T-helper 2 cell (primary cell): ENCODE results near the gene FKBP8.

ENCODE experiments used
- DNase-seq, 5 experiments: peaks; one replicate each; pipeline versions ENCODE4 v3.0.0 to v3.0.0-alpha.2; 2012 to 2022

FKBP8 gene

DNA sequence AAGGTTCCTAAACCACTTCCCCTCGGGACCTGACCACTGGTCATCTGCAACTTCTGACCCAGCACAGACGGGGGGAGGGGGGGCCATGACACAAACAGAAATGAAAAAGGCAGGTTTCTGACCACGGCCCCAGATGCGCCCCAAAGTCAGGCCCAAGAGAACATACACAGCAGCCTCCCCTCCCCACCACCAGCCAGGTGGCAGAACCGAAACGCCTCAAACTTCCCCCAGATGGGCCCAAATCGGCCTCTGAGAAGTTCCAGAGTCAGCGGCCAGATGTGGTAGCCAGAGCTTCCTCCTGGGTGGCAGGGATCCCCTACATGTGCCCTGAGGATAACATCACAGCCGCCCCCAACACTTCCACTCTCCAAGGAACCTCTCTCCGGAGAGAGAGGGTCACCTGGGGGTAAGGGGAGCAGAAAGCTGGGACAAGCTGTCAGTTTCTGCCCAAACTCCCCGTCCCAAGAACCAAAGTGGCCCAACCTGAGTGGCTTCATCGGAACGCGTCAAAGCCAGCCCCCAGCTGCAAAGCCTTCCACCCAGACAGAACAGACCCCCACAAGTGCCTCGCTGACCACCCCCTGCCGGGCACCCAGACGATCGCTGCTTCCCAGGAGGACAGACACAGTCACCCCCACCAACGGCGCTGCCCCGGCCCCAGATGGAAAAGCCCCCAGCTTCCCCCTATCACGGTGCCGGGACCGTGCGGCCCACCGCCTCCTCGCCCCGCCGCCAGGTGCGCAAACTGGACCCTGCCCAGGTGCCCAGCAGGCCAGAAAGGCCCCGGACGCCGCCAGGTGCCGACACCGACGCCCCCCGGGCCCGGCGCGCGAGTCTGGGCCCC, 22.3 kb downstream of the FKBP8 start:
- DNase-seq, result no peak

DNA sequence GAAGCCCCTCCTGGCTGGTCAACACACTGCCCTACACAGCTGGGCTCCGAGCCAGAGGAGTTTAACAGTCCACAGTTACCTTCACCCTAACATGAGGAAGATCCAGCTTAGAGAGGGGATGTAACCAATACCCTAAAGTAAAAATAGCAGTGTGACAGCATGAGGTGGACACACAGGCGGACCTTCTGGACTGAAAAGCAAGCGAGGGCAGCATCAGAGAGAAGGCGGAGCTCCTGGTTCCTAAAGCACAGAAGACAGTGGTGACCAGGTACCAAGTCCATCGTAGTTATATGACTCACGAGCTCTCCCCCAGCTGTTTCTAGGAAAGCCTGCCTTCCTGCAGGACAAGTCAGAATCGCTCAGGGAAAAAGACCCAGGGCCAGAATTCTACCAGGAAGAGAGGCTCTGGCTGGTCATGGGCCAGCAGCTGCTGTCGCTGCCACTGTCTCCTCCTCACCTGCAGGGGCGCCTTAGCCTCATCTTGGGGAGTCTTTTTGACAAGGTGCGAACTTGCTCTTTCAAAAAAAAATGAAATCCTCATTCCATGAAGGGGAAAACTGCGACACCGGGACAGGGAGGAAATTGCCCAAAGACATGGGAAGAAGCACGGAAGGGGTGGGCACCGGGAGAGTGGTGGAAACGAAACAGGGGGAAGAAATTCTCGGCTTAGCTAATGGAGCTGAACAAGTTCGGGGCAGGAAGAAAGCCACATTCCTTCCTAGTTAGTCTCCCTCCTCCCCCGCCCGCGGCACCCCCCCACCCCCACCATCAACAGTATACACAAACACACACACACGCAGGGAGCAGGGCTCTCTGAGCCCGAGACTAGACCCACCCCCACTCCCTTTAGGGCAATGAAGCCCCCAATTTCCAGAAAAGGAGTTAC, 23.2 kb downstream of the FKBP8 start:
- DNase-seq, result peak in 2 of 5 experiments; percentile 52 to 78

DNA sequence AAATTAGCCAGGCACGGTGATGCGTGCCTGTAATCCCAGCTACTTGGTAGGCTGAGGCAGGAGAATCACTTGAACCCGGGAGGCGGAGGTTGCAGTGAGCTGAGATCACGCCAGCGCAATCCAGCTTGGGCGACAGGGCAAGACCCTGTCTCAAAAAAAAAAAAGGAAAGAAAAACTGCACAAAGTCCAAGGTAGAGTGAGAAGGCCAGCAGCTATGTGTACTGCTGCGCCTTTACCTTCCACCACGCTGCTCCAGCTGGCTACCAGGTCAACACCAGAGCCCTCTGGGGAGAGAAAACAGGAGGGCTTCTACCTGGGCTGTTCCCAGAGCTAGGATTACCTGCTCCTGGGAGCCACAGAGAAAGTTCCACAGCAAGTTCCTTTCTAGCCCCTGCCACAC, 24.7 kb downstream of the FKBP8 start:
- DNase-seq, result no peak

DNA sequence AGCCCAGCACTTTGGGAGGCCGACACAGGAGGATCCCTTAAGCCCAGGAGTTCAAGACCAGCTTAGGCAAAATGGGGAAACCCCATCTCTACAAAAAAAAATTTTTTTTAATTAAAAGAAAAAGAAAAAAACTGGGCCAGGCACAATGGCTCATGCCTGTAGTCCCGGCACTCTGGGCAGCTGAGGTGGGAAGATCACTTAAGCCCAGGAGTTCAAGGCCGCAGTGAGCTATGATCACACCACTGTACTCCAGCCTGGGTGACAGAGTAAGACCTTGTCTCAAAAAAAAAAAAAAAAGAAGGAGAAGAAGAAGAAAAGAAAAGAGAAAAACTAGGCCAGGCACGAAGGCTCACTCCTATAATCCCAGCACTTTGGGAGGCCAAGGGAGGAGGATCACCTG, 25.8 kb downstream of the FKBP8 start:
- DNase-seq, result no peak

DNA sequence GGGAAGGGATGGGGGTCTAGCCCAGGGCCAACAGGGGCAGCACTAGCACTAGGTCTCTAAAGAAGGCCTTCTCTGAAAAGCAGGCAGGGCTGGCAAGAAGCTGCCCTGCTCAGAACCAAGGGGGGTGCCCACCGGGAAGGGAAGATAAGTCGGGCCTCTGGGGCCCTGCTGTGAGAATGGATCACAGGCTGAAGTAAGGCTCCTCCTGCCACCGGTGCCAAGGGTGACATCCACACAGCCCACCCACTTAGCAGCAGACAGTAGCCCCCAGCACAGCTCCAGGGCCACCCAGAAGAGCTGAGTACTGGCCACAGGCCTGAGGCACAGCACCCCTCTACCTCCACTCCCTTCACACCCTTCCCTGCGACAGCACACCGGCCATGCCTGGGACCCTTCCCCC, 27.4 kb downstream of the FKBP8 start:
- DNase-seq, result no peak

DNA sequence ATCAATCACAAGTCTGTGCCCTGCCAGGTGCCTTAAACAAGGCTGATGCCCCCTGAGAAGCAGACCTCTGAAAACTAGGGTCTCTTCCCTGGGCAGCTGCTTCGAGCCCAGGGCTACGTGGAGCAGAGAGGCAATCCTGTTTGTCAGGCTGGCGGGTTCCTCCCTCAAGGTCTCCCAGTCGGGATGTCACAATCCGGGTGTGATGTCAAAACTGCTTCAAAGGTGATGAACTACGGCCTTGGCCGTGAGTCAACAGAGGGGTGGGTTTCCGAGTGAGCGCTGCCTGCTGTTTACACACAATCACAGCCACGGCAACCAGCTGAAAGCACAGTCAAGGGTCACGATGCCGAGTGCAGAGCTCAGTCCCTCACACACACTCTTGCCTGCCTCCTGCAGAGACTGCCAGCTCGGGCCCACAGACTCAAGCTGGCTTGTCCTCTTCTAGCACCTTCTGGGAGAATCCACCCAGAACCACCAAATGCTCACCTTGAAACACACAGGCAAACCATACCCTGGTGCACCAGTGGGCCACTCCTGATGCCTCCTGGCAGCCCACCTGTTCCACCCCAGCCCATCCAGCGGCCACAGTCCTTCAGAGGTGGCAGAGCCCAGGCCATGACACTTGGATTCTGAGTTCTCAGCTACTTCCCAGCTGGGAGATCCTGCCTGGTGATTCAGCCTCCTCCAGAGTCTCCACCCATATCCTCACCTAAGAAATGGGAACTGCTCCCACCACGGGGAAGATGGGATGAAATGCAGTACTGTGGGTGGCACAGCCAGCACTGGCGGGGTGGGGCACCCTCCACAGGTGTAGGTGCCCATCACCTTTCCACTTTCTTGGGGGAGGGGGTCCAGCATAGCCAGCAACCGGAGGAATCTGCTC, 28.3 kb downstream of the FKBP8 start:
- peak in 1 of 5 experiments; percentile 75 for DNase-seq

DNA sequence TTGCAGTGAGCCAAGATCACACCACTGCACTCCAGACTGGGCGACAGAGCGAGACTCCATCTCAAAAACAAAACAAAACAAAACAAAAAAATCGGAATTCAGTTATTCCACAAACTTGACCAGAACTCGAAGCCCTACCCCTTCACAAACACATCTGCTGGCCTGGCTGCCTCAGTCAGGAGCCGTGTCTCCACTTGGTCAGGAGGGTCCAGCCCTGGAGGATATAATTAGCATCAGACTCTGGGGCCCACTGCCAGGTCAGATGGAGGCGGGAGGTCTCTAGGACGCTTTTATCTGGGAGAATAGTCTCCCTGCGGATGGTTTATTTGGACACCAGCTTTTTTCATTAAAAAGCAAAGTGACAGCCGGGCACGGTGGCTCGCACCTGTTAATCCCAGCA, 29.5 kb downstream of the FKBP8 start:
- no peak for DNase-seq

DNA sequence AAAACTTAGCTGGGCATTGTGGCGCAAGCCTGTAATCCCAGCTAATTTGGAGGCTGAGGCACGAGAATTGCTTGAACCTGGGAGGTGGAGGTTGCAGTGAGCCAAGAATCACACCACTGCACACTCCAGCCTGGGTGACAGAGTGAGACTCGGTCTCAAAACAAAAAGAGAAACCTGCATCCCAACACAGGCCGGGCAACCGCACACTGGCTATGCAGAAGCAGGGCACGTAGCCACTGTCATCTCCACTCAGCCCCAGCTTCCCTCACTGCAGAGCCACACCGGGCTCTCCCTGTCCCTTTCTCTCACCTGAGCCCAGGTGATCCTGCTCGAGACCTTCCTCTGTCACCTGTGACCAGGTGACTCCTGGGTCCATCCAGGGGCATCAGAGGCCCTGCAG, 33.2 kb downstream of the FKBP8 start:
- no peak for DNase-seq

DNA sequence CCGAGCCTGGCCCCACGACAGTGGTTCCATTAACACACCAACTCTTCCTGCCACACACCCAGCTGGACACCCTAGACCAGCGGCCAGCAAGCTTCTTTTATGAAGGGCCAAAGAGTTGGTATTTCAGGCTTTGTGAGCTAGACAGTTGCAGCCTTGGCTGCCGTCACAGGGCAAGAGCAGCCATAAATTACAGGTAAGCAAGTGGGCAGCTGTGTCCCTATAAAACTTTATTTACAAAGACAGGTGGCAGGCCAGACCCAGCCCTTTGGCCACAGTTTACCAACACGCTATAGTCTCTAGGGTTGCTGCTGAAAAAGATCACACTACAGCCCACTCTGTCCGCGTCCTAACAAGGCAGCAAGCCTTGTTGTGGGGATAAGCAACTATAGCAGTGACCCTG, 34.8 kb downstream of the FKBP8 start:
- DNase-seq, result no peak

DNA sequence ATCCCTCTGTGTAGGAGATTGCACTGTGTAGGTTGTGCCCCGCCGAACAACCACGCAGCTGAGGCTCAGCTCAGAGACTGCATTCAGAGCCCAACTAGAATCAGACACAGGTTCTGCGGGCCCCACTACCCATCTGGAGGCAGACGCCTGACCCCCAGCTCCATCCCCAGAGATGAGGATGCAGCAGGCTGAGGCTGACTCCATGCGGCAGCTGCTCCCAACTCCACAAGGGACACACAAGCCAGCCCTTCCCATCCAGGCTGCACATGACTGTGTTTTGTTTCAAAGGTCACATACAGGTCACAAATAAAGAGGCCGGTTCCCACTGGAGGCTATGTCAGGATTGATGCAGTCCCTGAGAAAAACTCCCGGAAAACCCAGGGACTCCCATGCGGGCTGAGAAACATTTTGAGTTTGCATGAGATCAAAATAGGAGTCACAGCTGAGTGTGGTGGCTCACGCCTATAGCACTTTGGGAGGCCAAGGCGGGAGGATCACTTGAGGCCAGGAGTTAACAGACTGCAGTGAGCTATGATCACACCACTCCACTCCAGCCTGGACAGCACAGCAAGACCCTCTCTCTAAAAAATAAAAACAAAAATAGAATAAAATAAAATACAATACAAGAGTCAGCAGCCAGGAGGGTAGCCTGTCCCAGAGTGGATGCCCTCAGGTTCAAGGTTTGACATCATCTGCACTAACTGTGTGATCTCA, 35.5 kb downstream of the FKBP8 start:
- no peak for DNase-seq

DNA sequence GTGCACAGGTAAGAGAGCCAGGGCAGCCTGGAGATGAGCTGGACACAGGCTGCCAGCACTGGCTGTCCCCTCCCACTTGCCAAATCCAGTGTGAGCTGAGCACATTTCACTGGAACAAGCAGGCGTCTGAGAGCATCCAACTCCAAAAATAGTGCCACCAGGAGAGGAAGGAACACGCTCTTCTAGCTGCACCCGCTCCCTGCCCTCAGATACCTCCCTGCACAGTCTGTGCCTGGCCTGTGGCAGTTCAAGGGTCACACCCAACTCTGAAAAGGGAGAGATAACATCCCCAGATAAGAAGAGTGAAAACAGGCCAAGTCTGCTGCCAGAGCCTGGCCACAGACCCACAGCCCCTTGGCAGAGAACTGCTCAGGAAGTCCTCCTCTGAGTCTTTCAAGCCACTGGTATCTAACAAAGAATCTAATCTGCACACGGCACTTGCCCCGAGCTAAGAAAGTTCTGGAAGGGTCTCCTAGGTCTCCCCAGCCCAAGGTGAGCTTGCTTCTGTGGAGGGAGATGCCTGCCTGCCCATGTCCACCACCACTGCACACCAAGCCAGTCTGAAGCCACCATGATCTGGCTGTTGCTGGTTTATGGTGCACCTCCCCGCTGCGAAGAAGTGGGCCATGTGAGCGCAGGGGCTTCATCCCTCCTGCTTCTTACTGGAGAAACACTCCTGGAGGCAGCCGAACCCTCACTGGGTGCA, 36.2 kb downstream of the FKBP8 start:
- DNase-seq, result peak in 2 of 5 experiments; percentile 68 to 93

DNA sequence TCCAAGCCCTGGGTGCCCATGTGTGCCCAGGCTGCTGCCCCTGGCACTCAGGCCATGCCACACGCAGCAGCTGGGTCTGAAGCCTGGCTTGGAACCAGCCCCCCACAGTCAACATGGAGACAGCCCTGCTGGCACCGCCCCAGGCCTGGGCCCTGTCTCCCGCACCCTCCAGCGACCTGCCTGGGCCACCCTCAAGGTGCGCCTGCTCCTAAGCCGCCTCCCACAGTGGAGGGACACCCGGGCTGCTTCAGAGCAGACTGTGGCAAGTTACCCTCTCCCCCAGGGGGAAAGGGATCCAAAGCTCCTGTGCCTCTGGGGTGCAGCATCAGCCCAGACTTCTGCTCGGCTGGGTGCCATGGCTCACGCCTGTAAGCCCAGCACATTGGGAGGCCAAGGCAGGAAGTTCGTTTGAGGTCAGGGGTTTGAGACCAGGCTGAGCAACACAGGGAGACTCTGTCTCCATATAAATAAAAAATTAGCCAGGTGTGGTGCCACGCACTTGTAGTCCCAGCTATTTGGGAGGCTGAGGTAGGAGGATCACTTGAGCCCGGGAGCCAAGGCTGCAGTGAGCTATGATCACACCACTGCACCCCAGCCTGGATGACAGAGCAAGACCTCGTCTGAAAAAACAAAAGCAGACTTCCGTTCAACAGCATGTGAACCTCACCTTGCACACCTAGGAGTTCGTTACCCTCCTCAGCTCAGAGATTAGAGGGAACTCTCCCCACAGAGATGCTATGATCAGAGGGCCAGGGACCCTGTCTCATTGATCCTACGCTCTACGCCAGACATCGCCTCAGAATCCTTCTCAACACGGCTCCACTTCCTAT, 37.1 kb downstream of the FKBP8 start:
- peak in 2 of 5 experiments; percentile 56 to 63 for DNase-seq

DNA sequence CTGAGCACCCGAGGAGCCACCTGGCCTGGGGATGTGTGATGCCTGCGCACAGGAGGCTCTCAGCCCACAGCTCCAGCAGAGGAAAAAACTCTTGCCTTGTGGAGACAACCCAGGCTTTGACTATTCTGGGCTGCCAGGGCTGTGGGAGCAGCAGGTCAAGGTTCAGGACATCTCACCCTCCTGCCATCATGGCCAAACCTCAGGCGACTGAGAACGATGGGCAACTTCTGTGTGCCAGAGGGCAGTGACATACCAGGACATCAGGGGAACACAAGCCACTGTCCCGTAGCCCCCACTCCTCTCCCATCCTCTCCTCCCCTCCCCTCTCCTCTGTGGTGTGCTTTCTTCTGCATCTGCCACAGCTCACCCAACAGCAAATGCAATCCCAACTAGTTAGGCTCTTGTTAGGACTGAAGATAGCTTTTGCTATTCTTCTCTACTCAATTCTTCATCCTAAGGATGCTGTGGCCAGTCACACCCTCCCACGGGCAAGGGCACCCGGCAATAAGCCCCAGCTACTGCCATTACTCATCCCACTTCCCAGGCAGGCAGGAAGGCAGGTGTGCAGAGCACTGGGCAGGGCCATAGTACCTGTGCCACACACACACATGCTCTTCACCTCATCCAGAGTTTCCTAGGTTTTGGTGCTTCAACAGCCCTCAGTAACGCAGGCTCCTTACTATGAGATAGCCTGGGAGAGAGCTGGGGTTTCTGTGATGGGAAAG, 38.3 kb downstream of the FKBP8 start:
- DNase-seq, result no peak

DNA sequence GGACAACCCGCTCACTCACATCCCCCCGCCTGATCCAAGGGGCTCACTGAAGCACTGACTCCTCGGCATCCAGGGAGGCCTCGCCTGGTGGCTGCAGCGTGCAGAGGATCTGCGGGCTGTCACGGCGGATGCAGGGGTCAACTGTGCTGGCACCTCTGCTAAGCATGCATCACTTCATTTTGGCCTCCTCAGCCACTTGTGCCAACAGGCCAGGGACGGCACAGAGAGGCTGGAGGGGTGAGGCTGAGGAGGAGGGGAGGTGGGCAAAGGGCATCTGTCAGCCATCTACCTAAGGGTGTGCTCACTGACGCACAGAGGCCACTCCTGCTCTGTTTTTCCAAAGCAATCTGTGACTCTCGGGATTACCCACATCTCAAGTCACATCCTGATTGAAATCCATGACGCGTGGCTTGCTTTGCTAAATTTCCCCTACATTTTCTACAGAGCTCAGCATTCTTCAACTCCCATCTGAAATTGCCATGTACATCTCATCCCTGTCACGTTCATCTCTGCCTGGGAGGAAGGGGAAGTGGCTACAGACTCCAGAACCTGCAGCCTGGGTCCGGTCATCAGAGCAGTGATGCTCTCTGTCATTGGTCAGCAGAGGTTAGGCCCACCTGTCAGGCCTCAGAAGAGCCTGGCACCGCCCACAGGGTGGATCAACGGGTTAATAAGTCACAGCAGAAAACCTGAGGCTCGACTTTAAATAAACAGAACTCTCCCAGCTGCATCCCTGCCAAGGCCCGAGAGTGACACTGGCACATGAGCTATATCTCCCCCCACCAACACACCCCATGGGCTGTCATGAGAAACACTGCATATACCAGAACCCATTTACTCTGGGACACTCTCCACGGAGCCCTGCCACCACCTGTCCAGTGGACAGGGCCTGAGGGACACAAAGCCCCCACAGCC, 39.1 kb downstream of the FKBP8 start:
- DNase-seq, result no peak

DNA sequence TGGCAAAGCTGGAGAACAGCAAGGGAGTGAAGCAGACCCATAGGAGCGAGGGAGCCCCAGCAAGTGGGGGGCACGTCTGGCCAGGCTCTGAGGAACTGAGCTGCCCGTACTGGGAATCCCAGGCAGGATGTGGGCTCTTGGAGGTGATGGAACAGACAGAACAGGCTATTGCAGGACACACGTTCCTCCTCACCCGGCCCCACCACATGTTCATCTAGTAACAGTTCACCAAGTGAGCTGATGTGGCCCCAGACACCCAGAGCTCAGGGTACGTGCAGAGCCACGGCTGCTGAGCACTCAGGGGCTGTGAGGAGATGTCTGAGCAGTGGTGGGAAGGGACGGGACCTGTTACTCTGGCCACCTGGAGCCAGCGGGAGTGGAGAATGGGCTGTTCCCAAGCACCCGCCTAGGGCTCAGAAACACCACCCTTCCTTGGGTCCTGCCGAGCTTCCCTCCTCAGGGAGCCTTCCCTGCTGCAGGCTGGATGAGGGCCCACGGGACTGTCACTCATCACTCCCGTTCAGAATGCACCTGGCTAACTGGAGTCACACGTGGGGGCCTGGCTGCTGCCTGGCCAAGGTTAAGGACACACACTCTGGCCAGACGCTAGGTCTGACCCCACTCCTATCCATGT, 39.9 kb downstream of the FKBP8 start:
- DNase-seq, result no peak

DNA sequence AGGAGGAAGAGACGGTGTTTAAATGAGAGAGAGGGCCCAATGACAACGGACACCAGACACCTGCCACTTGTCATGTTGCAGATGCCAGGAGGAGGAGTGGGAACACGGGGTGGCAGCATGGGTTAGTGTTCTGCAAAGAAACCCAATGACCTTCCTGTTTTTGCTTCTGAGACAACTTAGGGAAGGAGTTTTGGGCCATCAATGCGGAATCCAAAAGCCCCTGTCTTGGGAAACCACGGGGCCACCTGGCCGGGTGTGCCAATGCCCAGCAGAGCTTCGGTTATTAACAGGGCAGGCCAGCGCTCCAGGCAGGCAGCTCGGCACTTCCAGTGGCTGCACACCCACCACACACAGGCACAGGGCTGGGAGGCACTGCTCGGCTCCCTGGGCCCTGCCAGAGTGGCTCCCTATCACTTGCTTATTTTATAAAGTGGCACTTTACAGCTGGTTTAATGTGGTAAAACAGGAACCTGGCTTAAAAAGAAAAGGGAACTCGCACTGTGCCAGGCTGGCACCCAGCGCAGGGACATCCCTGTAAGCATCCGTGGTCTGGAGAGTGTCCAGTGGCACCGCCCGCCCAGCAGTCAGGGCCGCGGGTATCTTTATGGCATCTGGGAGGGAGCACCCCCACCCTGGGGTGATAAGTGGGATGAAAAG, 40.6 kb downstream of the FKBP8 start:
- no peak for DNase-seq

DNA sequence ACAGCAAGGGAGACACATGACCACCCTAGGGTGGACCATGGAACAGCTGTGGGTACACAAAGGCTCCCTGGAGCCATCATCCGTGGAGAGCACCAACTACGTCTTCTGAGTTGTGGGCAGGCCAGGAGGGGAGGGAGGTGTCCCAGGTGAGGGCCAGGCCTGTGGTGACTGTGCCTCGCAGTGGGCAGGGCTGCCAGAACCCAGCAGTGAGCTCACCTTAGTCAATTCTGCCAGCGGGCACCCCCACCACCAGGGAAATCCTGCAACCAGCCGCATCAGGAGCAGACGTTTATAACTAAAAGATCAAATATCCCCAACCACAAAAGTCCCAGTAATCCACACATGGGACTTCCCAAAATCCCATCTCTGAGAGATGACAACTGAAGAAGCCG, 41.1 kb downstream of the FKBP8 start:
- DNase-seq, result peak in 1 of 5 experiments; percentile 53

DNA sequence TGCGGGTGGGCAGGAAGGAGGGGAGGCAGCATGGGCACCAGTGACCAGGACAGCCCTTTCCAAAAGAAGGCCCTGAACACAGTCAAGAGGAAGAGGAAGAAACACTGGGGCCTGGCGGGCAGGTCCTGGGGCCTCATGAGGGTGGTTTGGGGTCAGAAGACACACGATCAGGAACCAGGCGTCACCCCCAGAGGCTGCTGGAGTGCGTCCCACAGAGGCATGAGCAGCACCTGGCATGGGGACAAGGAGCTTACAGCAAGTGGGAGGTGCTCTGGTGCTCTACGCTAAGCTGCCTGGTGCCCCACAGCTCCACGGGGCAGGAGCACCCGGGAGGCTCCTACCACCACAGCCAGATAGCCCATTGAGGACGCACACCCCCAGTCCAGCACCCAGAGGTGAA, 41.5 kb downstream of the FKBP8 start:
- no peak for DNase-seq
